HG02981 (cell line): ENCODE results near the gene ARHGAP10.
A peak's percentile ranks its signal among the peaks of the same experiment; 100 is the strongest.

Experiments
- ATAC-seq: cut with Tn5 transposase; IDR thresholded peaks from one replicate; pipeline ENCODE4 v1.9.1; 2021; ENCODE audit warnings: mild to moderate bottlenecking, moderate library complexity; ENCODE audit not compliant: unreplicated experiment

Gene ARHGAP10

DNA sequence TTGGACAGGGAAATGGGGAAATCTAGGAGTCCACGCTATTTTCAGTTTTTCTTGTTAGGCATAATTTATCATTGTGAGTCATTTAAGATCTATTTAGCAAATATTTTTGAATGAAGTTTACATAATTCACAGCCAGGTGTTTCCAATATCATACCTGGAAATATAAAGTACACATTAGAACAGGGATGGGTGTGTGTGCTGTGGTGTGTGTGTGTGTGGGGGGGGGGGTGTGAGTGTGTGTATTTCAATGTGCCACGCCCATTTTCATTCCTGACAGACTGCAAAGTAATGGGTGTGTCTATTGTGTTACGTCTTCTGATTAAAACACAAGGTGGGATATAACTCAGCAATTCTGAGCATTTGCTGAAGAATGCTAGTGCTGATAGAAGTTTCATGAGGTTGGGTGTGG is 33.2 kb downstream of the ARHGAP10 start:
- no peak for ATAC-seq

DNA sequence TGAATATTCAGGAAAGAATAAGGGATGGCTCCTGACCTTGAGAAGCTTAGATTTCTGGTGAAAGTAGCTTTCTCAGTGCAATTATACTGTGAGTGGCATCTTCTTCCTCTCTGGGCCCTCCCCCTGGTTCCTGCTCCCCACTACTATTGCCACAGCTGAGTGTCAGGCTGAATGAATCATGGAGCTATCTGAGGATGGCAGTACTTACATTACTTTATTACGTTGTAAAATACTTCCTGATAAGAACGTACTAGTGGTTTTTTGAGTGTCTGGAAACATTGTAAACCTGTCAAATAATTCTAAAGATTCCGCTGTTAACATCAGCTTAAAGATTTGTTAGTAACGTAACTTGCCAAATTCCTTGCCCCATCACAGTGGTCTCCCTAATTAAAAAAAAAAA is 36.2 kb downstream of the ARHGAP10 start:
- no peak for ATAC-seq

DNA sequence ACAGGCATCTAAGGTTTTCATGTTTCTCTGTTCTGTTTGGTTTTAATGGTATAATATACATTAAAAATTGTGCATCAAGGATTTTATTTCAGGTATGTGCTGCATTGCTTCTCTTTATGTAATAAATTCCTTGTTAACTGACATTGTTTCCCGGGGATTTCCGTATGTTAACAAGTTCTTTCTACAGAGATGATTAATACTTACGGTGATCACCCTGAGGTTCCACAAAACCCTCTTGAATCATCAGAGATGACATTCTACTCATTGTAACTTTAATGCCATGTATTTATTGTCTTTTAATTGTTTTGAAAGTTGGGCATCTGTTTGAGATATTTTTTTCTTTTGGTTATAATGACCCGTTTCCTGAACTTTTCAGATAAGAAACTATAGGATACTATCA is 37.5 kb downstream of the ARHGAP10 start:
- no peak for ATAC-seq

DNA sequence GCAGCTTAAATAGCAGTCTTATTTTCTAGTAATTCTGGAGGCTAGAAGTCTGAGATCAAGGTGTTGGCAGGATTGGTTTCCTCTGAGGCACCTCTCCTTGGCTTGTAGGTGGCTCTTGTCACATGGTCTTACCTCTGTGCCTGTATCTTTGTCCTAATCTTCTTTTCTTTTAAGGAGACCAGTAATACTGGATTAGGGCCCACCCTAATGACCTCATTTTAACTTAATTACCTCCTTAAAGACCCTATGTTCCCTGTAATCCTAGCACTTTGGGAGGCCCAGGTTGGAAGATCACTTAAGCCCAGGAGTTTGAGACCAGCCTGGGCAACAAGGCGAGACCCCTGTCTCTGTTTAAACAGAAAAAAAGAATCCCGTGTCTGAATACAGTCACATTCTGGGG is 38.9 kb downstream of the ARHGAP10 start:
- ATAC-seq, result no peak

DNA sequence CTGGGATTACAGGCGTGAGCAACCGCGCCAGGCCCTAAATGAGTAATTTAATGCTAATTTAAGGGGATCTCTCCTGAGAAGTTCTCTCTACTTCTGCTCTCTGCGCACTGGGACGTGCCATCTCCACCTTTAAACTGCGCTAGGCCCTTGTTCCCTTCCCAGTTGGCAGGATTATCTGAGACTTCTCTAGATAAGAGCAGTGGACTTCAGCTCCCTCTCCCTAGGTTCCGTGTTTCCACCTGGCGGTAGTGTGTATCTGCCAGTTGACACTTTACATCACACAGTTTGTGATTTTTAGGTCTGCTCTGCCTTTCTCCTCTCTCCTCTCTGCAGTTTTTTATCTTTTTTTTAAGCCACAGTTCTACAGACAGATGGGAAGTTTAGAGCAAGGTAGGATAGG is 40.2 kb downstream of the ARHGAP10 start:
- no peak for ATAC-seq

DNA sequence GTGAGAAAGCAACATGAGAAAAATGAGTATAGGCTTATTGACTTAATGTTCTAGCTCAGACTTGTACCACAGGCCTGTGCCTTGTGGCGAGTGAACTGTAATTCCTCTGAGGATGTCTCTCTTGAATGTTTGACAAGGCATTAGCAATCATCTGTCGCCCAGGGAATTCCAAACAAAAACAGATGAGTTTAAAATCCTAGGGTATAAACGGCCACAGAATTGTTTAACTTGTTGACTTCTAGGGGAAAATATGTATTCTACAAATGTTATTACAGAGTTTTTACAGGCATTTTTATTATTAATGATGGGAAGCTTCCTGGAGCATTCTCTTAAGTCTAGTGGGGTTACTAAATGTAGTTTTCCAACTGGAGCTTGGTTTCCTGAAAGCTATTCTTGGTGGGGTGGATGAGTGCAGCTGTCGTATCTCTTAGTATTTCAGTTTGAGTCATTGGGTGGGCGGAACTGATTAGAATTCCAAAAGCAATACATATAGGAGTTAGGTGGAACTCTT is 40.6 kb downstream of the ARHGAP10 start:
- no peak for ATAC-seq

DNA sequence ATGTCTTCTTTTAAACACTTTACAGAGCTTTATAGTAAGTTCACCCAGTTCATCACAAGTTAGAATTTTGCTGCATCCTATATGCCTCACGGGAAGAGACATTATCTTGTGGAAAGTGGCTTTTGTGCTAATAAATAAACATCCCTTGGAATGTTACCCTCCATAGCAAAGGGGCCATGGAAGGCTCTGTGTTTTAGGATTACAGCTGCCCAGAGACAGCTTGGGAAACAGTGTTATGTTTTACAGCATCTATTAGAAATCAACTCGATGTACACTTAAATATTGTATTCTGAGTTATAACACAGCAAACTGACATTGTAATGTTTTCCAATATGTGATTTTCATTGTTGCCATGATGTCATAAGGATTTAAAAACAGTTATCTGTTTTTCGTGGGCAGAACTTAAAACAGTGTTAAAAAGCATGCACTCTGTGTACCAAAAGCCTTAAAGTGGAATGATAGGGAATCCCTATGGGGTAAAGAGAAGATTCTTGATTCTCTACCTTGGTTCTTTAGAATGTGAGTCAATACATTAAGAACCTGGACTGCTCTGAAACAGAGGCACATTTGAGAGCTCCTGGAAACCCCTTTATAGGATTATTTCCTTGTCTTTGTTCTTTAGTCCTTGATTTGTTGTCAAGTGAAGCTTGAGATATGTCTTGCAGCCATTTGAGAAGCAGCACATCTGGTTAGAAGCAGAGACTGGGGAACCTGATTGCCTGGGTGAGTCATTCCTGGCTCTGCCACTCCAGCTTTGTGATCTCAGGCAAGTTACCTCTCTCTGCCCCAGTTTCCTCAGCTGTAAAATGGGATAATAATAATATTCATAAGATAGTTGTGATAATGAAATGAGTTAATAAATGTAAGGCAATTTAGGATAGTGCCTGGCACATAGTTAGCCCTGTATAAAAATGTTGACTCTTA is 41.6 kb downstream of the ARHGAP10 start:
- ATAC-seq, result no peak

DNA sequence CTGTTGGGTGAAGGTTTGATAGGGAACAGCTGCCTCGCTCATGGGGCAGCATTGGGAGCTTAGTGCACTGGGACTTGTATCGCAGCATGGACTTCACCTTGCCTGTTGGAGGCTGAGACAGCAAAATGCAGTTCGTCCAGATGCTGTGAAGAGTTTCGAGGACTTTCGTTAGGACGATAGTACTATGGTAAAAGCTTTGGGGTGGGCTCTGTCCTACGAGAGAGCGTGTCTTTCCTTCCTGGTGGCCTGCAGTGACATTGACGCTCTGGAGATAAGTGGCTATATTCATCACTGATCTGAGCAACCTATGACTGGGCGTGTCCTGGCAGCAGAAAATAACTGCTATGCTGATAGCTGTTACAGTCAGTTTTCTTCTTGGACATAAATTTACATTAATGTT is 44.8 kb downstream of the ARHGAP10 start:
- ATAC-seq, result no peak

DNA sequence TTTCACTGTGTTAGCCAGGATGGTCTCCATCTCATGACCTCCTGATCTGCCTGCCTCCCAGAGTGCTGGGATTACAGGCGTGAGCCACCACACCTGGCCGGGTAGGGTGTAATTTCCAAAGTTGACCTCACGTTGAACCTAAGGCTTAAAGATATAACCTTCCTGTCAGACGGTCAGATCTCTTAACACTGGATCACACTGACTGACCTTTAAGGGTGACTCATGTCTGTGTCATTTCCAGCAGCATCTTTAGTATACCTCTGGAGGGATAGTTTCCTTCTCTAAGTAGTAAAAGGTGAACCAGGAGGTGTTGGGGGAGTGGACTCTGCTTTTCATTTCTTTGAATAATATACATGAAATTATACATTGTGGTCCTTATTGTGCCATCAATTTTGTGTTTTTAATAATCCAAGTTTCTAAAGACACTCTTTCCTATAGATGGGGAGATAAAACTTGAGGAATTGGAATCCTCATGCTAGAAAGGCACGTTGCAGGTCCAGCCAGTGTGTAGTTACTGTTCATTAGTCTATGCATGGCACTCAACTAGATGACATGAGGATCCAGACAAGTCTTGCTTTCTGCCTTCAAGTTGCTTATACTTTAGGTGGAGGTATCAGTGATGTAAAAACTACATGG is 45.7 kb downstream of the ARHGAP10 start:
- ATAC-seq, result no peak

DNA sequence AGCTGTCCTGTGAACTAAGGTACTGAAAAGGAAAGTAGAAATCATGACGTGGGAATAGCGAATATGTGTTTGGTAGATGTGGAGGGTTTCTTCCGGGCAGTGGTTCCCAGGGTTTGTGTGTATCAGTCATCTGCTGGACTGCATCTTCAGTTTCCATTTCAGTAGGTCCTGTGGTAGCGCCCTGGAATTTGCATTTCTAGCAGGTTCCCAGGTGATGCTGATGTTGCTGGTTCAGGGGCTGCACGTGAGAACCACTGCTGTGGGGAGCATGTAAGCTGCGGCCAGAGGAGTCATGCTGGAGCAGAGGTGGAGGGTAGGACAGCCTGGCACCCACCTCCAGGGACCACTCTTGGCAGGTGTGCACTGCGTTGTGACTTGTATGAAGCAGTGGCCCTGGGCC is 47.1 kb downstream of the ARHGAP10 start:
- peak; percentile 65 for ATAC-seq

DNA sequence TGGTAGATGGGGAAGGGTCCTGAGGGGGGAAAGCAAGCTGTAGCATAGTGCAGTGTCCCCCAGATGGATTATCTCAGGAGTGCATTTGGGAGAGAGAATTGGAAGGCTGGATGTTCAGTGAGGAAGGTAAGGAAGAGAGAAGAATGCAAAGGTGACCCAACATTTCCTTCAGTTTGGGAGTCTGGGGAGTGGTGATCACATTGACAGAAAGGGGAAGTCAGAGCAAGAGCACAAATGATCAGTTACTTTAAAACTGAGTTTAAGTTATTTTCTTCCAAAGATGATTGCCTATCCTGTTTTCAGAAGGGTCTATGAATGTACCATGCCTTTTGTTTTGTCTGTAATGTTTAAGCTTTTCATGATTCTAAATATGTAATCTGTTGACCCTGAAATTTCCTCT is 47.6 kb downstream of the ARHGAP10 start:
- no peak for ATAC-seq

DNA sequence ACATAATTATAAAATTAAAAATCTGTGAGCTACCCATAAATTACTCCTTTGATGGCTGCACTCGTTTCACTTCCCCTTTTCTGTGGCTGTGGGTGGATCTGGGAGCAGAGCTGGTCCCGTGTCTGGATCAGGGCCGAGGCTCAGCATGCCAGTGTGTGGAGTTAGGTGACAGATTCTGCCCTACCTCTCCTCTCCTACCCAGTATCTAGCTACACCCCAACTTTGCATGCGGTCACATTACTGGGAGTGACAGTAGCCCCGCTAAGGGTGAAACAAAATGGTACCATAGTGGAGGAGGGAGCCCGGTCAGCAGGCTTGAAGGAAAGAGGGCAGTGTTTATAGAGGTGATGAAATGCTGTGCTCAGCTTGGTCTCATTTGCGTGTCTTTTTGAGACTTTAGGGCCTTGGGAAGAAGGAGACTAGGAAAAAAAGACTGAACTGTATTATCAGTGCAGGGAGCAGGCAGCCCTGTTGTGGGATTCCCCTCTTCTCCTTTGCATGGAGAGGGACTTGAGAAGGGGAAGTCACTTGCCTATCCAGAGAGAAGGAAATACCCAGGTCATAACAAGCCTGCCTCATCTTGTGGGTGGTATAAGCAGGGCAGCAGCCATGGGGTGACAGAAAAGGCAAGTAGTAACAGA is 48.4 kb downstream of the ARHGAP10 start:
- ATAC-seq, result peak; percentile 50

DNA sequence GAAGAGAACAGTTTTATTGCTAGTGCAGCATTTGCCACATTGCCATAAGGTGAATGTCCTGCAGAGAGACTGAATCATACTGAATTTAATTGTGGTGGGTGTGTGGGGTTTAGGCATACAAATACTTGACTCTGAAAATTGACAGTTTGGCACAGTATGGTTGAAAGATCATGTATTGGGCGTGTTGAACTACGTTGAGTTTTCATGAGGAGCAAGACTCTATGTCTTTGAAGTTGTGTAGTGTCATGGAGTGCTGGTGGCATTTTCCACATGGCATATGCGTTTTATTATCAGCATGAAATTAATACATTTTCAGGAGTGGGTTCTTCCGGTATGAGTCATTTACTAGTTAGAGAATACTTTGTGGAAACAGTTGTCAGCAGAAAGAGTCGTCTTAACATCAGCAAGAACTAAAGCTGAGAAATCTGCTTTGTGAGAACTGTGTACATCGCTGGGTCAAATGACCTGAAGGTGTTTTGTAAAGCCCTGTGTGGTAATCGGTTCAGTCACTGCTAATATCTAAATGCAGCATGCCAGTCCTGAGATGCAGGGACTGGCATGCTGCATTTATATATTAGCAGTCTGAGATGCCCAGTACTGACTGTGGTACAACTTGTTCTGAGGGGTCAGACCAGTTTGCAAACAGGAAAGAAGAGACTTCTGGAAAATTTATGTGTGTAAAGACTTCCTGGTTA is 50.3 kb downstream of the ARHGAP10 start:
- ATAC-seq, result no peak

DNA sequence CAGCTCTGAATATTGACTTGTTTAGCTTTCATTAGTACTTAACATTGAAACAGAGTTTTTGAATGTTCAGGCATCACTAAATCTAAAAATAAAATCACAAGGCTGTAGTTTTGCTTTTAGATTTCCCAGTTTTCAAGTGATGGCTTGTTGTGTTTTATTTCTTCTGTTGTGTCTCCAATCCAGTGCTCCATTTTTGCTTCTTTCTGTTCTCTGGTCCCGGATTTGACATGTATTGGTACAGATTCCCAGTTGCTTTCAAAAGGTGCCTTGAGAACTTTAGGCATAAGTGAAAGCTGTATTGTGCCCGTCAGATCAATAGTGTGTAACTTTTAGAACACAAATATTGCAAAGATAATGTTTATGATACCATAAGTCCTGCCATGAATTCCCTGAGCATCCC is 53.2 kb downstream of the ARHGAP10 start:
- no peak for ATAC-seq

DNA sequence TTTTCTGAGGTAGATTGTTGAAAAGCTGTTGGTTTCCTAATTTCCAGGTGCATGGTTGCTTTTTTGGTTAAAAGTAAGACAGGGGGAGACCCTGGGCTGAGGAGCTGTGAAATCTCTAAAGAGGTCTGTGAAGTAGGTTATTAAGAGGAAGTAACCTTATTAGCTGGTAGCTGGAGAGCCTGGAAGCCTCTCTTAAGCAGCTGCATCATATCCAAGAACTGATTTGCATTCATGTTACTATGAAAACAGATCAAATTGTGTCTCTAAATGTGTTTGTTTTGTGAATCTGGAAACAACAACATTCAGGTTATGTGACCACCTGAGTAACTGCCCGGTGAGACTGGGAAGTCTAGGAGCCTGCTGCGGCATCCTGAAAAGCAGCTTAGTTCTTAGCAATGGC is 54.1 kb downstream of the ARHGAP10 start:
- ATAC-seq, result peak; percentile 92

DNA sequence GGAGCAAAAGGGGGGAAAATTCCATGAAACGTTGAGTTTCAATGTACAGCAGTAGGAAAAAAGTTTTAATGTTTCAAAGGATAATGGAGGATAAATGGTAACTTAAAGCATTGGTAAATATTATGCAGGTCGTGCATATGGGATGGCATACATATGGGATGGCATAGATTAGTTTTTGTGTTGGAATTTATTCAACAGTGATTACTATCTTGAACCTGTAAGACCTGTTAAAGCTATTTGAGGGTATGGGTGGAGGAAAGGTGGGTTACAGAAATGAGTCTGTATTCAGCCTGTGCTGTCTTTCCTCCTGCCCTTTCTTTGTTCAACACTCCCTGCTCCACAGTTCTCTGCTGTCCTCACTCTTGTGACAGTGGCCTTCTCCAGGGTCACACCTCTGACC is 54.6 kb downstream of the ARHGAP10 start:
- no peak for ATAC-seq

DNA sequence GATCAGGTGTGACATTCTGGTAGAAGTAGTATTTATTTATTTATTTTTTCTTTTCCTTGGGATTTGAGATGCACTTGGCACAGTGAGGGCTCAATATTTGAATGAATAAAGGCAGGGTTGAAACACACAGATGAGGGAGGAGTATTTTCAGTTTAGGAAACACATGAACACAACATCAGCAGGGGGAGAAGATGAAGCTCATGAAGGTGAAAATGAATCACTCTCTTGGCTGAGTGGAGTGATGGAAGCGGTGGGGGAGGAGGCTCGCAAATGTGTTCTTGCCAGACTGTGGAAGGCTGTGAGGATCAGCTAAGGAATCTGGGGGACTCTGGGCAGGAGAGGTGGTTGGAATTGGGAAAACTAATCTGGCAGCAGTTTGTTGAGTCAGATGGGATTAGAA is 55.3 kb downstream of the ARHGAP10 start:
- ATAC-seq, result no peak

DNA sequence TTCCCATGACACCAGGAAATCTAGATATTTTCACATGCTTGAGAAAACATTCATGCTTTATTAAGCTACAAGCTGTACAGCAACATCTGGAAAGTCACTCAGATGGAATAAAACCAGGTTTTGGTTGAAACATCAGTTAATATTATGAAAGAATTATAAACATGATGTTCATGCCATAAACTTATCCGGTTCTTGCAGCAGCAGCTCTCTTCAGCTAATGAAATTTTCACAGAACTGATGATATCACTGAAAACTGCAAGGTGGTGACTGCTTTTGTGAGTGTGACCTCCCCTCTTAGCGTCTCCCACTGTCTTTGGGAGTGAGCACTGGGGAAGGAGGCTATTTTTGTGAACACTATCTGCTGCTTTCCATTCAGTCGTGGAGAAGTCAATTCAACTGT is 56.9 kb downstream of the ARHGAP10 start:
- no peak for ATAC-seq

DNA sequence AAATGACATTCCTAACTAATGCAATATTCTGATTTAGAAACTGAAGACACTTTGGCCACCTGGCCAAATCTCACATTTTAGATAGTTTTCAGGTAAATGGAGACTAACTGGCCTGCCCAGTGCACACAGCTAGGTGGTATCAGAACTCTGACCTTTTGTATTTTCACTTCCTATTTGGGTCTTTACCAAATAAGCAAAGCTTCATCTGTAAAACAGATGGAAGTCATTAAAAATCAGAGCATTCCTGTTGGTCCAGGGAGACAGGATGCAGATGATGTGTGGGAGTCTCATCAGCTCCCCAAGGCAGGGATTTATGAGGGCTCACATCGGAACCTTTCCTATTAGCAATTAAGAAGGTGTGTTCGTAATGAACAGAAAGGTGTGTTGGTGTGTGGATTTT is 57.7 kb downstream of the ARHGAP10 start:
- ATAC-seq, result no peak

DNA sequence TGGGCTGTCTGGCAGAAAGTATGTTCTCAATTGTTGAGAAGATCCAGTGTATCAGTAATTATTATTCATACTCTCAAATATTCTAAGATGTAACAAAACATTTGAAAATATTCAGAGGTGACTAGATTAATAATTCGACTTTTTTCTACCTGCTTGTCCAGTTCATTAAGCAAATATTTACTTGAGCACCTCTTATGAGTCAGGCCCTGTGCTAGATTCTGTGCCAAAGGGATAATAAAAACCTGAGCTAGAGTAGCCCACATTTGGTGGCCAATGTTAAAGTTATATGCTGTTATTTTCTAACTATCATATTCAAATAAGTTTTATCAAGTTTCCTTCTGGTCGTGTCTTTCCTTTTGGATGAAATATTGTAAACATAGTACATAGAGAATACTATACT is 58.5 kb downstream of the ARHGAP10 start:
- no peak for ATAC-seq

DNA sequence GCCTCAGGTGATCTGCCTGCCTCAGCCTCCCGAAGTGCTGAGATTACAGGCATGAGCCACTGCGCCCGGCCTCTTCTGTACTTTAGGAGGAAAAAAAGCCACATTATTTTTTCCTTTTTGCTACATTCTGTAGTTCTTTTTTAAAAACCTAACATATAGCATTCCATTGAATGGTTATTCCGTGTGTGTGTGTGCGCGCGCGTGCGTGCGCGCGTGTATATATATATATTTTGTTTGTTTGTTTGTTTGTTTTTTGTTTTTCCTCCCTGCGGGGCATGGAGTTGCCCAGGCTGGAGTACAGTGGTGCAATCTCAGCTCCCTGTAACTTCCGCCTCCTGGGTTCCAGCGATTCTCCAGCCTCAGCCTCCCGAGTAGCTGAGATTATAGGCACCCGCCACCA is 59.5 kb downstream of the ARHGAP10 start:
- ATAC-seq, result no peak
